Duodenal mucosa (tissue), 2 donors: ENCODE results near the gene ZNF385C.

Experiments
- H3K27ac ChIP-seq: one replicate; pipeline ENCODE4 v1.7.0; 2013; ENCODE audit warnings: low read depth, low read length
- H3K27me3 ChIP-seq, 2 donors: one replicate each; pipeline ENCODE4 v1.7.0; 2013; ENCODE audit warnings: low read length in 2 of 2, control low read depth in 1 of 2; ENCODE audit not compliant: insufficient read depth in 2 of 2, control insufficient read depth in 1 of 2
- H3K36me3 ChIP-seq, 2 donors: one replicate each; pipeline ENCODE4 v1.7.0; 2013; ENCODE audit warnings: low read length in 2 of 2, control low read depth in 1 of 2; ENCODE audit not compliant: insufficient read depth in 2 of 2, control insufficient read depth in 1 of 2
- H3K4me1 ChIP-seq, 2 donors: one replicate each; pipeline ENCODE4 v1.7.0; 2013; ENCODE audit warnings: low read length in 2 of 2, control low read depth in 1 of 2; ENCODE audit not compliant: insufficient read depth in 2 of 2, control insufficient read depth in 1 of 2
- H3K4me3 ChIP-seq, 2 donors: one replicate each; pipeline ENCODE4 v1.7.0; 2013; ENCODE audit warnings: low read length in 2 of 2, low read depth in 1 of 2
- H3K9ac ChIP-seq, 2 donors: one replicate each; pipeline ENCODE4 v1.7.0; 2013; ENCODE audit warnings: low read length in 2 of 2, low read depth in 1 of 2
- H3K9me3 ChIP-seq, 2 donors: one replicate each; pipeline ENCODE4 v1.7.0; 2013; ENCODE audit warnings: low read length in 2 of 2, control low read depth in 1 of 2; ENCODE audit not compliant: control insufficient read depth in 1 of 2

ZNF385C gene

DNA sequence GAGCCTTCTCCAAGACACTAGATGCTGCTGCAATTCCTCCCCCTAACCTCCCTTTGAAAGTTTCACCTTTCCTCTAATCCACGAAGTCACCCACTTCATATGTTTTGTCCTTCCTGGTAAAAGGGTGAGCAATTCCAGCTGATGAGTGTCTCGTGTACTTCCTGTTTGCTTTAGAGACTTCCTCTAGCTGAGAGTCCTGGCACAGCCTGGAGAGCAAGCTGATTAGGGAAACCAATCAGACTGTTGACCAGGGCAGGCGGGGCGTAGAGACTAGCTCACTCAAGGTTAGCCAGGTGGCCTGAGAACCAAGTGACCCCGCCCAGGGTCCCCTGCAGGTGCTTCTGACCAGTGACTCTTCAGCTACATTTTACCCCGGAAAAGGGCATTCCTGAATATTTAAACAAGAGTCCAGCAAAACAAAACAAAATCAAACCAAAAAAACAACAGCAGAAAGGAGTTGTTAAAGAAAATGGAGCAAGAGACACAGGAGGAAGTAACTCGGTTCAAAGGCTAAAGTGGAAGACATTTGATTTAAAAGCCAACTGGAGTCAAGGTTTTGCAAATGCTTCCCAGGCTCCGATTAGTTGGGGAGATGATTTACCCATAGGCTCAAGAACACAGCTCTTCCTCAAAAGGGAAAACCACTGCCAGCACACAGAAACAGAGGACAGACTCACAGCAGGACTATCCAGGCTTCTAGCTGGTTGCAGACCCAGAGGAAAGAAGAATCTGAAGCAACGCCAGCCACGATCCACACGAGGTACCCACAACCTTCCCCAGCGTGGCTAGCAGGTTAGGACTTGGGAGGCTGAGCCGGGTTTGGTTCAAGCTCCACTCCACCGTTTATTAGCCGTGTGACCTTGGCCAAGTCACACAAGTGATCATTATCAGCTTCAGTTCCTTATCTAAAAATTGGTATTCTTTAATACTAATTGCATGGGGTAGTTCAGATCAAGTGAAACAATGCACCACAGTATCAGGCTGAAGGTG, 37.7 kb upstream of the ZNF385C start:
- Histone ChIP-seq H3K4me1 (peaks cover 63 to 66% of the 10 kb centered on the region in 2 donors), H3K36me3 (peaks cover 0 to 10% of the 10 kb centered on the region in 2 donors), H3K27me3 (no peaks in the 10 kb centered on the region), H3K9me3 (no peaks in the 10 kb centered on the region), H3K4me3 (peak overlapping the region; percentile 61 to 76), H3K9ac (peak overlapping the region; percentile 51 to 53), H3K27ac (peak overlapping the region; percentile 76)

- no peaks in the 10 kb centered on the region for H3K27me3 ChIP-seq
- H3K27ac ChIP-seq, result peak overlapping the region; percentile 76
- peaks cover 66% of the 10 kb centered on the region in 2 donors for H3K4me1 ChIP-seq
- peak overlapping the region; percentile 24 to 53 for H3K9ac ChIP-seq
- H3K9me3 ChIP-seq, result no peaks in the 10 kb centered on the region
- peaks cover 6% of the 10 kb centered on the region in 2 donors for H3K36me3 ChIP-seq
- H3K4me3 ChIP-seq, result peak overlapping the region; percentile 2 to 20
Observed at GRCh38 chr17:42135151-42135550, 36.9 kb upstream of the ZNF385C start.

GRCh38 chr17:42133461-42134041, 35.3 kb upstream of the ZNF385C start:
- H3K27me3 ChIP-seq, result no peaks in the 10 kb centered on the region
- no peak overlapping the region for H3K9ac ChIP-seq
- H3K27ac ChIP-seq, result peak overlapping the region; percentile 16
- no peaks in the 10 kb centered on the region for H3K9me3 ChIP-seq
- H3K36me3 ChIP-seq, result peaks cover 22% of the 10 kb centered on the region in 2 donors
- H3K4me1 ChIP-seq, result peaks cover 66 to 70% of the 10 kb centered on the region in 2 donors
- peak overlapping the region in 1 of 2 donors; percentile 5 for H3K4me3 ChIP-seq

GRCh38 chr17:42132941-42133340, 34.7 kb upstream of the ZNF385C start:
- no peaks in the 10 kb centered on the region for H3K9me3 ChIP-seq
- H3K4me3 ChIP-seq, result peak overlapping the region; percentile 5 to 22
- peak overlapping the region; percentile 16 for H3K27ac ChIP-seq
- H3K4me1 ChIP-seq, result peaks cover 60 to 65% of the 10 kb centered on the region in 2 donors
- no peak overlapping the region for H3K9ac ChIP-seq
- H3K36me3 ChIP-seq, result peaks cover 28% of the 10 kb centered on the region in 2 donors
- H3K27me3 ChIP-seq, result no peaks in the 10 kb centered on the region

DNA sequence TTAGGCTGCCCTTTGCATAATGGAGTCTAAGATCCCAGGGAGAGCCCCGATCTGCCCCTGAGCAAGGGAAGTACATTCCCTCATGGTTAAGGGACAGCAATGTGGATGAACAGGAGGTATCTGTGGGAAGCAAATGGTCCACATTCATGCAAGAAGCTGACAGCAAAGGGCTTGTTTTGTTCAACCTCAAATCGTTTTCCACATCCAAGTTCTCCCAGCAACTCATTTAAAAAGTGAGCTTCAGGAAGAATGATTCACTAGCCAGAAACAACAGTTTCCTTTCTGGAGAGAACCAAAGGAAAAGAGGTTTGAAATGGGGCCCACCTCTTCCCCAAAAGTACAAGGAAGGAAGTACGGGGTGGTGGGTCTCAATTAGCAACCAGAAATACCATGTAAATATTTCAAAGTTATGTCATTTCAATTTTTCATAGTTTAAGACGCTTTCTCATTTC, 33.7 kb upstream of the ZNF385C start:
- Histone ChIP-seq H3K36me3 (peaks cover 30 to 37% of the 10 kb centered on the region in 2 donors), H3K9ac (no peak overlapping the region), H3K9me3 (no peaks in the 10 kb centered on the region), H3K4me1 (peaks cover 57 to 64% of the 10 kb centered on the region in 2 donors), H3K27me3 (no peaks in the 10 kb centered on the region), H3K4me3 (no peak overlapping the region), H3K27ac (peak overlapping the region; percentile 2)

GRCh38 chr17:42131232-42131631, 33.0 kb upstream of the ZNF385C start:
- Histone ChIP-seq H3K4me3 (no peak overlapping the region), H3K9ac (no peak overlapping the region), H3K9me3 (no peaks in the 10 kb centered on the region), H3K27me3 (no peaks in the 10 kb centered on the region), H3K36me3 (peaks cover 35 to 43% of the 10 kb centered on the region in 2 donors), H3K27ac (peak overlapping the region; percentile 6), H3K4me1 (peaks cover 50 to 58% of the 10 kb centered on the region in 2 donors)

GRCh38 chr17:42130310-42130936, 32.1 kb upstream of the ZNF385C start:
- Histone ChIP-seq H3K9me3 (no peaks in the 10 kb centered on the region), H3K4me3 (no peak overlapping the region), H3K9ac (no peak overlapping the region), H3K36me3 (peaks cover 43 to 51% of the 10 kb centered on the region in 2 donors), H3K4me1 (peaks cover 41 to 50% of the 10 kb centered on the region in 2 donors), H3K27ac (peak overlapping the region; percentile 46), H3K27me3 (no peaks in the 10 kb centered on the region)

DNA sequence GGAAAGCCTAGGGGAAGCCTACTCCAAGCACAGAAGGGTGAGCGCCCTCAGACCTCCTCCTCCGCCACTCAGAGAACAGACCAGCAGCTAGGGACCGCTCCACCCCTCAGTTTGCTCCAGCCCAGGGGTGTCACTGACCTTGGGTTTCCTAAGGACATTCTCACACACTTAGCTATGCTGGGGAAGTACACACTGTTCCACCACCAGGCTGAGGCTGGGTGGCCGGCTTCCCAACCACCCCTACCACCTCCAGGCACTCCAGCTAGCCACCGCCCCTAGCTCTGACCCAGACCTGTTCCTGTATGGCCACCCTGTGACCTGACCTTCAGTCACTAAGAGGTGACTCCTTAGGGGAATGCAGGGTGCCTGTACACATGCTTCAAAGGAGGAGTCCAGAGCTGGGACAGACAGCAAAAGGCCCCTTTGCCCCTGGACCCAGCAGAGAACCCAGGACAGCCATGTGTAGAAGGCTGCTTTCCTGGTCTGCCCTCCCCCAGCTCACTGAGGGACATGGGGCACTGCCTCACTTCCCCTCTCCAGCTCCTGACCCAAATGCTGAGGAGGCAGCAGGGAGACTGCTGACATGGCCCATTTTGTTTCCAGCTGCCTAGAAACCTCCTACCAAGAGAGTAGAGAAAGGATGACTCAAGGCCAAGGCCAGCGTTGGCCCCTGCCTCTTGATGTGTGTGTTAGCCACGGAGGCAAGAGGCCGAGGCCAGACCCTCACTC, 31.0 kb upstream of the ZNF385C start:
- Histone ChIP-seq H3K36me3 (peaks cover 46 to 59% of the 10 kb centered on the region in 2 donors), H3K27ac (peak overlapping the region; percentile 46), H3K9ac (no peak overlapping the region), H3K4me3 (no peak overlapping the region), H3K4me1 (peaks cover 31 to 39% of the 10 kb centered on the region in 2 donors), H3K27me3 (no peaks in the 10 kb centered on the region), H3K9me3 (no peaks in the 10 kb centered on the region)

DNA sequence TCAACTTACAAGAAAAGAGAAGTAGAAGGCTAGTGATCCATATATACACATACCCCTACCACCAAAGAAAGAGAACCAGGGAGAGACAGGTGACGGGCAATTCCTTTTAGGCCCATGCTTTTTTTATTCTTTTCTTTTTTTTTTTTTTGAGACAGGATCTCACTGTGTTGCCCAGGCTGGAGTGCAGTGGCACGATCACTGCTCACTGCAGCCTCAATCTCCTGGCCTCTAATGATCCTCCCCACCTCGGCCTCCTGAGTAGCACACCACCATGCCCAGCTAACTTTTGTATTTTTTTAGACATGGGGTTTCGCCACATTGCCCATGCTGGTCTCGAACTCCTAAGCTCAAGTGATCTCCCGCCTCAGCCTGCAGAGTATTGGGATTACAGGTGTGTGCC, 29.1 kb upstream of the ZNF385C start:
- Histone ChIP-seq H3K4me1 (peaks cover 18 to 28% of the 10 kb centered on the region in 2 donors), H3K4me3 (no peak overlapping the region), H3K9me3 (no peaks in the 10 kb centered on the region), H3K36me3 (peaks cover 46 to 59% of the 10 kb centered on the region in 2 donors), H3K27ac (no peak overlapping the region), H3K27me3 (no peaks in the 10 kb centered on the region), H3K9ac (no peak overlapping the region)
